K562 (cell line): ENCODE results near the gene NDOR1. TPM values are rescaled to one million over a fixed set of nuclear protein-coding genes. Genes with fewer than 3 reads are reported as not detected.
A peak's percentile ranks its signal among the peaks of the same experiment; 100 is the strongest.

Experiments
- ATAC-seq: fragments of 200-7000 bp; cut with Tn5 transposase; 3 replicates; pipeline ENCODE4 v1.9.1; 2020; ENCODE audit warnings: moderate library complexity
- BruUV-seq: library from RNA; stranded (reverse); fragments of 400-500 nt; replicated peaks from 2 replicates; lab custom pipeline; 2021; lab: Mats Ljungman, UMichigan
- CTCF ChIA-PET: fragments of 300-600 bp; formaldehyde crosslinking; extraction: SDS; loops from one replicate; lab custom pipeline; 2021; ENCODE audit warnings: low intra/inter-chr PET ratio; lab: Yijun Ruan, JAX
- POLR2A ChIA-PET: fragments of 300-600, 350-650 bp; sonication (Branson Sonifier 250); formaldehyde crosslinking; extraction: SDS; loops from one replicate; lab custom pipeline; 2021; ENCODE audit warnings: antibody characterized with exemption, inconsistent platforms; lab: Yijun Ruan, JAX
- DNase-seq, 4 experiments: peaks; one replicate each; pipeline versions ENCODE4 v3.0.0 to v3.0.0-alpha.2; 2011 to 2018; ENCODE audit warnings: low spot score in 3 of 4, mixed read lengths in 3 of 4; ENCODE audit errors: extremely low read depth in 1 of 4
- FAIRE-seq: peaks from 2 replicates; lab custom pipeline; 2011; peaks lifted over from hg19 to GRCh38; lab: Jason Lieb, UNC
- H2AFZ ChIP-seq: 2 replicates; pipeline ENCODE4 v1.6.0; 2011; ENCODE audit warnings: low read depth, low read length, control low read depth, inconsistent platforms
- H3K27ac ChIP-seq: fragments of 200-600 bp; 3 replicates; pipeline ENCODE4 v1.8.0; 2011; ENCODE audit warnings: low read depth, mild to moderate bottlenecking, control low read depth, inconsistent platforms, low read length, moderate library complexity, mixed read lengths; ENCODE audit errors: extremely low read depth
- H3K27me3 ChIP-seq, 2 experiments: fragments of 300-600 bp in 1 of 2; 2 replicates in 1 of 2; 3 replicates in 1 of 2; pipeline versions ENCODE4 v1.6.0 to v1.8.0; 2011; ENCODE audit warnings: inconsistent platforms in 2 of 2, low read length in 2 of 2, mild to moderate bottlenecking in 1 of 2, mixed read lengths in 1 of 2, moderate library complexity in 1 of 2; ENCODE audit not compliant: control insufficient read depth in 2 of 2, insufficient read depth in 2 of 2
- H3K36me3 ChIP-seq: fragments of 300-600 bp; 3 replicates; pipeline ENCODE4 v1.8.0; 2011; ENCODE audit warnings: mild to moderate bottlenecking, low read length, inconsistent platforms; ENCODE audit not compliant: control insufficient read depth, insufficient read depth
- H3K4me1 ChIP-seq, 2 experiments: fragments of 200-600 bp in 1 of 2; replicated peaks in 1 of 2; 2 replicates in 1 of 2; 3 replicates in 1 of 2; pipeline versions ENCODE4 v1.5.1 to v1.8.0; 2011; ENCODE audit warnings: inconsistent platforms in 2 of 2, low read length in 2 of 2, mild to moderate bottlenecking in 1 of 2, mixed read lengths in 1 of 2, moderate library complexity in 1 of 2; ENCODE audit not compliant: control insufficient read depth in 2 of 2, insufficient read depth in 2 of 2
- H3K4me2 ChIP-seq: 2 replicates; pipeline ENCODE4 v1.6.1; 2011; ENCODE audit warnings: low read length, control low read depth, inconsistent platforms, mixed read lengths; ENCODE audit not compliant: insufficient read depth
- H3K4me3 ChIP-seq: fragments of 200-600 bp; sonication (generic), shearing (Covaris generic); 2 replicates; pipeline ENCODE4 v1.5.1; 2016; ENCODE audit warnings: control low read depth, inconsistent platforms
- H3K79me2 ChIP-seq: fragments of 200-600 bp; 3 replicates; pipeline ENCODE4 v1.8.0; 2011; ENCODE audit warnings: low read length, inconsistent platforms; ENCODE audit not compliant: control insufficient read depth, insufficient read depth
- H3K9ac ChIP-seq, 2 experiments: 2 replicates each; pipeline versions ENCODE4 v1.6.0 to v1.6.1; 2011; ENCODE audit warnings: low read depth in 2 of 2, low read length in 2 of 2, control low read depth in 1 of 2, inconsistent platforms in 1 of 2, mild to moderate bottlenecking in 1 of 2, mixed read lengths in 1 of 2; ENCODE audit not compliant: insufficient read depth in 1 of 2
- H3K9me1 ChIP-seq: one replicate; pipeline ENCODE4 v1.6.0; 2011; ENCODE audit warnings: inconsistent platforms, mild to moderate bottlenecking, low read length, moderate library complexity; ENCODE audit not compliant: control insufficient read depth, insufficient read depth
- H3K9me3 ChIP-seq: replicated peaks from 2 replicates; pipeline ENCODE4 v1.5.1; 2011; ENCODE audit warnings: low read depth, low read length, inconsistent platforms; ENCODE audit not compliant: control insufficient read depth, insufficient read depth
- H4K20me1 ChIP-seq: replicated peaks from 2 replicates; pipeline ENCODE4 v1.6.1; 2011; ENCODE audit warnings: low read length, inconsistent platforms, mixed read lengths; ENCODE audit not compliant: control insufficient read depth, insufficient read depth
- ARID2 ChIP-seq: fragments of 450-650 bp; IDR thresholded peaks from 2 replicates; pipeline ENCODE4 v1.6.1; 2017; ENCODE audit warnings: antibody characterized with exemption, mild to moderate bottlenecking
- FOXO4 ChIP-seq: fragments of 450-650 bp; formaldehyde crosslinking; IDR thresholded peaks from 2 replicates; pipeline ENCODE4 v1.4.0; 2020; ENCODE audit warnings: mild to moderate bottlenecking, moderate library complexity
- MECOM ChIP-seq: fragments of 250-450 bp; sonication (Bioruptor Pico); IDR thresholded peaks from 2 replicates; pipeline ENCODE4 v1.8.0; 2022; ENCODE audit warnings: inconsistent platforms
- MITF ChIP-seq: IDR thresholded peaks from 2 replicates; pipeline ENCODE4 v1.6.1; 2014; ENCODE audit warnings: antibody characterized with exemption
- POLR2G ChIP-seq: fragments of 200-400 bp; formaldehyde crosslinking; IDR thresholded peaks from 2 replicates; pipeline ENCODE4 v1.6.1; 2017; ENCODE audit warnings: low read depth, mild to moderate bottlenecking, antibody characterized with exemption, low read length, moderate library complexity
- RBM22 ChIP-seq: fragments of 200-400 bp; formaldehyde crosslinking; IDR thresholded peaks from 2 replicates; pipeline ENCODE4 v1.6.1; 2018; ENCODE audit warnings: low read length, low read depth; ENCODE audit not compliant: poor library complexity, severe bottlenecking
- RFX1 ChIP-seq: fragments of 450-650 bp; IDR thresholded peaks from 2 replicates; pipeline ENCODE4 v1.6.1; 2016; ENCODE audit warnings: mild to moderate bottlenecking, moderate library complexity
- RNF2 ChIP-seq: sonication (generic); IDR thresholded peaks from 2 replicates; pipeline ENCODE4 v1.6.1; 2016
- VEZF1 ChIP-seq: fragments of 200-800 bp; sonication (Bioruptor generic); IDR thresholded peaks from 2 replicates; pipeline ENCODE4 v1.6.1; 2017; ENCODE audit warnings: missing genetic modification characterization, missing compliant biosample characterization
- ZBTB9 ChIP-seq: fragments of 450-650 bp; formaldehyde crosslinking; IDR thresholded peaks from 2 replicates; pipeline ENCODE4 v1.4.0; 2020; ENCODE audit warnings: mild to moderate bottlenecking, moderate library complexity
- ZNF699 ChIP-seq: fragments of 250-450 bp; sonication (Bioruptor Pico); IDR thresholded peaks from 2 replicates; pipeline ENCODE4 v1.8.0; 2021; ENCODE audit warnings: mild to moderate bottlenecking, moderate library complexity; ENCODE audit not compliant: insufficient replicate concordance
- WGBS: fragments of 100-300 bp; shearing (Covaris generic); methylation state at CpG from one replicate; pipeline ENCODE4 v1.1.6; 2016; ENCODE audit warnings: low coverage, mixed read lengths; ENCODE audit not compliant: insufficient coverage; ENCODE audit errors: missing lambda C conversion rate; 5-methylcytosine and 5-hydroxymethylcytosine counted together
- in situ Hi-C: fragments of 300-500 bp; cut with MboI; formaldehyde crosslinking; loops from 4 replicates; pipeline ENCODE4 v1.15.0; 2018; ENCODE audit warnings: inconsistent platforms, mixed read lengths
- intact Hi-C: fragments of 100-400 bp; cut with micrococcal nuclease; formaldehyde crosslinking; loops from 2 replicates; pipeline ENCODE4 v1.14.2; 2022
- polyA plus RNA-seq, 8 experiments: library from polyadenylated mRNA; depleted of rRNA in 4 of 8; stranded (reverse) in 5 of 8; unstranded in 3 of 8; fragments of >200 nt; fragmentation: Nextera tagmentation in 2 of 8; fragmentation: Illumina TruSeq in 1 of 8; extraction: Ambion mirVana in 2 of 8; extraction: Trizol in 1 of 8; gene quantifications; 2 replicates each; pipeline versions ENCODE4 v1.2.1 to v1.2.3, GENCODE V29; 2011 to 2014; ENCODE audit warnings: inconsistent platforms in 1 of 8, missing spikeins in 1 of 8
- total RNA-seq, 7 experiments: library from RNA; depleted of rRNA in 6 of 7; stranded (reverse); fragments of >200 nt in 6 of 7; fragmentation: Illumina TruSeq in 2 of 7; extraction: Trizol in 2 of 7; gene quantifications; 2 replicates each; pipeline versions ENCODE4 v1.2.1 to v1.2.3, GENCODE V29; 2011 to 2021; ENCODE audit warnings: low replicate concordance in 1 of 7
- TF ChIP-seq, protein P1 (sequence below): fragments of 250-450 bp; sonication (Bioruptor Pico); IDR thresholded peaks from 2 replicates; pipeline ENCODE4 v1.4.0; 2020; ENCODE audit warnings: mild to moderate bottlenecking, moderate library complexity

The NDOR1 gene
- total and polyA plus RNA-seq, 9 of the 15 experiments (the other 6 are each of a cell fraction or from before 2014, with no cell fraction given), result 0.06 to 36.9 (median 6.9) TPM

- Histone ChIP-seq H4K20me1 (no peaks in the 10 kb centered on the region), H3K9me3 (no peaks in the 10 kb centered on the region), H3K27ac (no peak overlapping the region), H3K4me3 (no peak overlapping the region), H2AFZ (no peak overlapping the region), H3K9ac (peak overlapping the region in 1 of 2 experiments; percentile 76; a peak in 2 of 4 replicates), H3K79me2 (peaks cover 14% of the 10 kb centered on the region), H3K9me1 (peaks cover 4% of the 10 kb centered on the region), H3K36me3 (peaks cover 4% of the 10 kb centered on the region; the same call in 1 of the 3 replicates), H3K27me3 (no peaks in the 10 kb centered on the region), H3K4me1 (peaks cover 16 to 100% of the 10 kb centered on the region in 2 experiments), H3K4me2 (no peak overlapping the region)
- WGBS, result 57% methylated on average over 23 of the region's 40 CpGs
- no TSS peak for BruUV-seq
- intact Hi-C loops (no loop called here), in situ Hi-C loops (loop anchor here (25.0 kb wide), 1 partner anchor 447 kb away; the partner anchor contains the start of genes CCDC183 and TMEM141)
- DNase-seq (peak in 3 of 4 experiments; percentile 26 to 35 (median 28)), FAIRE-seq (no peak), ATAC-seq (no peak)
- ChIA-PET CTCF (no interaction called here), POLR2A (interaction anchor here (0.7 kb wide), 1 partner anchor 45 kb away, joined by 3 read pairs; no protein-coding TSS in a partner anchor)
- TF ChIP-seq RFX1, result no peak
- no peak for TF ChIP-seq RNF2
- no peak for TF ChIP-seq MITF
- TF ChIP-seq FOXO4 (CRISPR knock-in tag), result no peak
- peak; percentile 70 for TF ChIP-seq POLR2G
- TF ChIP-seq MECOM (CRISPR knock-in tag), result no peak
- TF ChIP-seq ZBTB9 (CRISPR knock-in tag), result no peak
- TF ChIP-seq ARID2, result no peak
- TF ChIP-seq RBM22, result peak; percentile 35
- no peak for TF ChIP-seq VEZF1 (CRISPR knock-in tag)
- no peak for TF ChIP-seq ZNF699 (CRISPR knock-in tag)
- TF ChIP-seq, protein P1, sequence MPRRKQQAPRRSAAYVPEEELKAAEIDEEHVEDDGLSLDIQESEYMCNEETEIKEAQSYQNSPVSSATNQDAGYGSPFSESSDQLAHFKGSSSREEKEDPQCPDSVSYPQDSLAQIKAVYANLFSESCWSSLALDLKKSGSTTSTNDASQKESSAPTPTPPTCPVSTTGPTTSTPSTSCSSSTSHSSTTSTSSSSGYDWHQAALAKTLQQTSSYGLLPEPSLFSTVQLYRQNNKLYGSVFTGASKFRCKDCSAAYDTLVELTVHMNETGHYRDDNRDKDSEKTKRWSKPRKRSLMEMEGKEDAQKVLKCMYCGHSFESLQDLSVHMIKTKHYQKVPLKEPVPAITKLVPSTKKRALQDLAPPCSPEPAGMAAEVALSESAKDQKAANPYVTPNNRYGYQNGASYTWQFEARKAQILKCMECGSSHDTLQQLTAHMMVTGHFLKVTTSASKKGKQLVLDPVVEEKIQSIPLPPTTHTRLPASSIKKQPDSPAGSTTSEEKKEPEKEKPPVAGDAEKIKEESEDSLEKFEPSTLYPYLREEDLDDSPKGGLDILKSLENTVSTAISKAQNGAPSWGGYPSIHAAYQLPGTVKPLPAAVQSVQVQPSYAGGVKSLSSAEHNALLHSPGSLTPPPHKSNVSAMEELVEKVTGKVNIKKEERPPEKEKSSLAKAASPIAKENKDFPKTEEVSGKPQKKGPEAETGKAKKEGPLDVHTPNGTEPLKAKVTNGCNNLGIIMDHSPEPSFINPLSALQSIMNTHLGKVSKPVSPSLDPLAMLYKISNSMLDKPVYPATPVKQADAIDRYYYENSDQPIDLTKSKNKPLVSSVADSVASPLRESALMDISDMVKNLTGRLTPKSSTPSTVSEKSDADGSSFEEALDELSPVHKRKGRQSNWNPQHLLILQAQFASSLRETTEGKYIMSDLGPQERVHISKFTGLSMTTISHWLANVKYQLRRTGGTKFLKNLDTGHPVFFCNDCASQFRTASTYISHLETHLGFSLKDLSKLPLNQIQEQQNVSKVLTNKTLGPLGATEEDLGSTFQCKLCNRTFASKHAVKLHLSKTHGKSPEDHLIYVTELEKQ (CRISPR knock-in tag), result no peak
Observed at GRCh38 chr9:137234055-137234697, 28.7 kb downstream of the NDOR1 start.
